ENCODE results near the gene ADAM10. TPM values are rescaled to one million over a fixed set of nuclear protein-coding genes. Genes with fewer than 3 reads are reported as not detected.

ADAM10 gene
- total RNA-seq, 1 experiment from 2014 or later = 239 TPM

GRCh38 chr15:58650102-58650501 is 99.4 kb downstream of the ADAM10 start:
- H2AFZ ChIP-seq = no peak overlapping the region
- H4K20me1 ChIP-seq (ENCODE audit: insufficient read depth) = no peaks in the 10 kb centered on the region
- no peaks in the 10 kb centered on the region for H3K9me3 ChIP-seq (ENCODE audit: insufficient read depth, low read depth)
- no peaks in the 10 kb centered on the region for H3K27me3 ChIP-seq (ENCODE audit: insufficient read depth, low read depth)
- H3K9me2 ChIP-seq (ENCODE audit: insufficient read depth) = no peaks in the 10 kb centered on the region; the same call in 1 of the 2 replicates
- intact Hi-C loops (cut with micrococcal nuclease; ENCODE audit: unreplicated experiment) = loop anchor here (10.0 kb wide), 1 partner anchor 425 kb away; no protein-coding TSS in a partner anchor
- H3K27ac ChIP-seq = no peak overlapping the region
- no TSS peak for BruUV-seq (replicated peaks)
- peaks cover 10% of the 10 kb centered on the region for H3K36me3 ChIP-seq (ENCODE audit: low read depth)
- no peak for DNase-seq
- ChIA-PET POLR2A (ENCODE audit: unreplicated experiment) (no interaction called here), CTCF (no interaction called here)
- H3F3A ChIP-seq (ENCODE audit: insufficient read depth, low read depth) = no peaks in the 10 kb centered on the region
- no peak overlapping the region for H3K4me2 ChIP-seq
- no peaks in the 10 kb centered on the region for H3K4me1 ChIP-seq (replicated peaks; ENCODE audit: insufficient read depth)
- TF ChIP-seq, protein P1, sequence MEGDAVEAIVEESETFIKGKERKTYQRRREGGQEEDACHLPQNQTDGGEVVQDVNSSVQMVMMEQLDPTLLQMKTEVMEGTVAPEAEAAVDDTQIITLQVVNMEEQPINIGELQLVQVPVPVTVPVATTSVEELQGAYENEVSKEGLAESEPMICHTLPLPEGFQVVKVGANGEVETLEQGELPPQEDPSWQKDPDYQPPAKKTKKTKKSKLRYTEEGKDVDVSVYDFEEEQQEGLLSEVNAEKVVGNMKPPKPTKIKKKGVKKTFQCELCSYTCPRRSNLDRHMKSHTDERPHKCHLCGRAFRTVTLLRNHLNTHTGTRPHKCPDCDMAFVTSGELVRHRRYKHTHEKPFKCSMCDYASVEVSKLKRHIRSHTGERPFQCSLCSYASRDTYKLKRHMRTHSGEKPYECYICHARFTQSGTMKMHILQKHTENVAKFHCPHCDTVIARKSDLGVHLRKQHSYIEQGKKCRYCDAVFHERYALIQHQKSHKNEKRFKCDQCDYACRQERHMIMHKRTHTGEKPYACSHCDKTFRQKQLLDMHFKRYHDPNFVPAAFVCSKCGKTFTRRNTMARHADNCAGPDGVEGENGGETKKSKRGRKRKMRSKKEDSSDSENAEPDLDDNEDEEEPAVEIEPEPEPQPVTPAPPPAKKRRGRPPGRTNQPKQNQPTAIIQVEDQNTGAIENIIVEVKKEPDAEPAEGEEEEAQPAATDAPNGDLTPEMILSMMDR (conservative IDR thresholded peaks at IDR 0.05) = no peak
- TF ChIP-seq EZH2 (IDR thresholded peaks at IDR 0.05; ENCODE audit: low read depth) = no peak
- no peak overlapping the region for H3K4me3 ChIP-seq
- H3K79me2 ChIP-seq (ENCODE audit: low read depth) = no peaks in the 10 kb centered on the region

- Histone ChIP-seq H3K4me1 (replicated peaks; ENCODE audit: insufficient read depth) (no peaks in the 10 kb centered on the region), H3K36me3 (ENCODE audit: low read depth) (peaks cover 5% of the 10 kb centered on the region; the same call in 1 of the 2 replicates), H3K27me3 (ENCODE audit: insufficient read depth, low read depth) (no peaks in the 10 kb centered on the region), H2AFZ (no peak overlapping the region), H4K20me1 (ENCODE audit: insufficient read depth) (no peaks in the 10 kb centered on the region), H3K27ac (no peak overlapping the region), H3K4me3 (no peak overlapping the region), H3F3A (ENCODE audit: insufficient read depth, low read depth) (peaks cover 5% of the 10 kb centered on the region; the same call in 1 of the 2 replicates), H3K4me2 (no peak overlapping the region), H3K9me3 (ENCODE audit: insufficient read depth, low read depth) (no peaks in the 10 kb centered on the region), H3K79me2 (ENCODE audit: low read depth) (no peaks in the 10 kb centered on the region), H3K9me2 (ENCODE audit: insufficient read depth) (no peaks in the 10 kb centered on the region; the same call in 1 of the 2 replicates)
- BruUV-seq (replicated peaks) = no TSS peak
- CTCF ChIA-PET = no interaction called here
- TF ChIP-seq EZH2 (IDR thresholded peaks at IDR 0.05; ENCODE audit: low read depth) = no peak
- TF ChIP-seq, protein P1 (conservative IDR thresholded peaks at IDR 0.05) = no peak
- no peak for DNase-seq
- POLR2A ChIA-PET (ENCODE audit: unreplicated experiment) = no interaction called here
- intact Hi-C loops (cut with micrococcal nuclease; ENCODE audit: unreplicated experiment) = no loop called here
Measured at GRCh38 chr15:58649175-58649574, 100.3 kb downstream of the ADAM10 start.

- H3F3A ChIP-seq (ENCODE audit: insufficient read depth, low read depth) = peaks cover 5% of the 10 kb centered on the region; the same call in 1 of the 2 replicates
- BruUV-seq (replicated peaks) = no TSS peak
- H3K4me3 ChIP-seq = no peak overlapping the region
- no peaks in the 10 kb centered on the region for H4K20me1 ChIP-seq (ENCODE audit: insufficient read depth)
- no peak overlapping the region for H2AFZ ChIP-seq
- H3K4me2 ChIP-seq = no peak overlapping the region
- H3K9me3 ChIP-seq (ENCODE audit: insufficient read depth, low read depth) = no peaks in the 10 kb centered on the region
- no peaks in the 10 kb centered on the region for H3K79me2 ChIP-seq (ENCODE audit: low read depth)
- TF ChIP-seq, protein P1 (conservative IDR thresholded peaks at IDR 0.05) = no peak
- TF ChIP-seq EZH2 (IDR thresholded peaks at IDR 0.05; ENCODE audit: low read depth) = no peak
- H3K4me1 ChIP-seq (replicated peaks; ENCODE audit: insufficient read depth) = no peaks in the 10 kb centered on the region
- ChIA-PET POLR2A (ENCODE audit: unreplicated experiment) (interaction anchor here (0.6 kb wide), 1 partner anchor 154 kb away, joined by 6 read pairs; no protein-coding TSS in a partner anchor), CTCF (no interaction called here)
- intact Hi-C loops (cut with micrococcal nuclease; ENCODE audit: unreplicated experiment) = no loop called here
- no peaks in the 10 kb centered on the region for H3K27me3 ChIP-seq (ENCODE audit: insufficient read depth, low read depth)
- H3K36me3 ChIP-seq (ENCODE audit: low read depth) = peaks cover 19% of the 10 kb centered on the region
- no peak overlapping the region for H3K27ac ChIP-seq
- no peaks in the 10 kb centered on the region for H3K9me2 ChIP-seq (ENCODE audit: insufficient read depth)
- no peak for DNase-seq
Measured at GRCh38 chr15:58643996-58644395, 105.5 kb downstream of the ADAM10 start.

All from PC-9 (cell line).